ENCODE data around the gene UBE2D4.
"Not testable (repeated sequence)": the region's sequence is repeated elsewhere in the genome, so short reads cannot be mapped to it uniquely, and the experiment has no call there.

DNA sequence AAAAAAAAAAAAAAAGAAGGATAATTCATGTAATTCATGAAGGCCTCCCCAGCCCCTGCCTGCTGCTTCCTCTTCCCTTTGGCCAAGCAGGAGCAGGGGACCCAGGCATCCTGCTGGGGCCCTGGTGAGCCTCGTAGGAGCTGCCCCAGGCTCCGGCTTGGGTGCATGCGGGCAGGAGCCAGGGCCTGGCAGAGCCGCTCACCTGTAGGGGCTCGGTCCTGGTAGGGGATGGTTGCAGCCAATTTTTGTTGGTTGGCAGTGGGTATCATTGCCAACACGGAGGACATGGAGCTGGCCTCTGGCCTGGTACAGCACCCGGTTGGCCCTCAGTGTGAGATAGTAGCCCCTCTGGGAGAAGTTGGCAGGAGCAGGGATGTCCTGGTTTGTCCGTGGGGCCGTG lies 61.2 kb downstream of the UBE2D4 start:
- TF ChIP-seq, protein P1, sequence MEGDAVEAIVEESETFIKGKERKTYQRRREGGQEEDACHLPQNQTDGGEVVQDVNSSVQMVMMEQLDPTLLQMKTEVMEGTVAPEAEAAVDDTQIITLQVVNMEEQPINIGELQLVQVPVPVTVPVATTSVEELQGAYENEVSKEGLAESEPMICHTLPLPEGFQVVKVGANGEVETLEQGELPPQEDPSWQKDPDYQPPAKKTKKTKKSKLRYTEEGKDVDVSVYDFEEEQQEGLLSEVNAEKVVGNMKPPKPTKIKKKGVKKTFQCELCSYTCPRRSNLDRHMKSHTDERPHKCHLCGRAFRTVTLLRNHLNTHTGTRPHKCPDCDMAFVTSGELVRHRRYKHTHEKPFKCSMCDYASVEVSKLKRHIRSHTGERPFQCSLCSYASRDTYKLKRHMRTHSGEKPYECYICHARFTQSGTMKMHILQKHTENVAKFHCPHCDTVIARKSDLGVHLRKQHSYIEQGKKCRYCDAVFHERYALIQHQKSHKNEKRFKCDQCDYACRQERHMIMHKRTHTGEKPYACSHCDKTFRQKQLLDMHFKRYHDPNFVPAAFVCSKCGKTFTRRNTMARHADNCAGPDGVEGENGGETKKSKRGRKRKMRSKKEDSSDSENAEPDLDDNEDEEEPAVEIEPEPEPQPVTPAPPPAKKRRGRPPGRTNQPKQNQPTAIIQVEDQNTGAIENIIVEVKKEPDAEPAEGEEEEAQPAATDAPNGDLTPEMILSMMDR (IDR thresholded peaks at IDR 0.05; ENCODE audit: insufficient read depth, low read depth, low read length) = not testable (repeated sequence)
- not testable (repeated sequence) for TF ChIP-seq EZH2 (IDR thresholded peaks at IDR 0.05; ENCODE audit: insufficient read depth, low read length)
